SK-N-SH treated with all-trans-retinoic acid at 6 μM for 48 hours (cell line): ENCODE measurements around the gene XRCC4.

Experiments
- ARNTL ChIP-seq: fragments of 450-650 bp; formaldehyde crosslinking; IDR thresholded peaks from 2 replicates; pipeline ENCODE4 v1.5.0; 2020; ENCODE audit warnings: low read depth, mild to moderate bottlenecking, moderate library complexity, borderline replicate concordance
- CSDC2 ChIP-seq: fragments of 250-450 bp; sonication (Bioruptor Pico); IDR thresholded peaks from 2 replicates; pipeline ENCODE4 v1.5.0; 2020; ENCODE audit warnings: mild to moderate bottlenecking, moderate library complexity
- ESRRG ChIP-seq: fragments of 250-450 bp; sonication (Bioruptor Pico); IDR thresholded peaks from 2 replicates; pipeline ENCODE4 v1.6.1; 2021; ENCODE audit warnings: mild to moderate bottlenecking
- GLIS3 ChIP-seq: fragments of 250-450 bp; sonication (Bioruptor Pico); IDR thresholded peaks from 2 replicates; pipeline ENCODE4 v1.5.0; 2020; ENCODE audit warnings: mild to moderate bottlenecking, moderate library complexity
- PATZ1 ChIP-seq: fragments of 250-450 bp; sonication (Bioruptor Pico); IDR thresholded peaks from 2 replicates; pipeline ENCODE4 v1.8.0; 2020; ENCODE audit warnings: mild to moderate bottlenecking, moderate library complexity, borderline replicate concordance
- RARB ChIP-seq: fragments of 250-450 bp; sonication (Bioruptor Pico); IDR thresholded peaks from 2 replicates; pipeline ENCODE4 v1.8.0; 2021; ENCODE audit warnings: mild to moderate bottlenecking, moderate library complexity
- TOX ChIP-seq: fragments of 250-450 bp; sonication (Bioruptor Pico); IDR thresholded peaks from 2 replicates; pipeline ENCODE4 v1.8.0; 2021; ENCODE audit warnings: mild to moderate bottlenecking, moderate library complexity, borderline replicate concordance
- ZC3H10 ChIP-seq: fragments of 250-450 bp; sonication (Bioruptor Pico); IDR thresholded peaks from 2 replicates; pipeline ENCODE4 v1.5.1; 2021; ENCODE audit warnings: mild to moderate bottlenecking, moderate library complexity
- ZFP3 ChIP-seq: fragments of 250-450 bp; sonication (Bioruptor Pico); IDR thresholded peaks from 2 replicates; pipeline ENCODE4 v1.5.0; 2020; ENCODE audit warnings: mild to moderate bottlenecking, moderate library complexity
- ZFP30 ChIP-seq: fragments of 450-650 bp; formaldehyde crosslinking; IDR thresholded peaks from 2 replicates; pipeline ENCODE4 v1.5.0; 2022; ENCODE audit warnings: mild to moderate bottlenecking, moderate library complexity
- ZNF565 ChIP-seq: fragments of 450-650 bp; formaldehyde crosslinking; conservative IDR thresholded peaks from 2 replicates; pipeline ENCODE4 v1.5.0; 2020; ENCODE audit warnings: low read depth, mild to moderate bottlenecking, moderate library complexity
- ZNF70 ChIP-seq: fragments of 450-650 bp; formaldehyde crosslinking; IDR thresholded peaks from 2 replicates; pipeline ENCODE4 v1.5.0; 2020; ENCODE audit warnings: mild to moderate bottlenecking, moderate library complexity
- TF ChIP-seq, protein P1 (sequence below): fragments of 250-450 bp; sonication (Bioruptor Pico); IDR thresholded peaks from 2 replicates; pipeline ENCODE4 v1.5.1; 2021; ENCODE audit warnings: mild to moderate bottlenecking, moderate library complexity
- TF ChIP-seq, protein P2 (sequence below): fragments of 250-450 bp; sonication (Bioruptor Pico); IDR thresholded peaks from 2 replicates; pipeline ENCODE4 v1.5.1; 2020; ENCODE audit warnings: low read depth, mild to moderate bottlenecking, moderate library complexity

DNA sequence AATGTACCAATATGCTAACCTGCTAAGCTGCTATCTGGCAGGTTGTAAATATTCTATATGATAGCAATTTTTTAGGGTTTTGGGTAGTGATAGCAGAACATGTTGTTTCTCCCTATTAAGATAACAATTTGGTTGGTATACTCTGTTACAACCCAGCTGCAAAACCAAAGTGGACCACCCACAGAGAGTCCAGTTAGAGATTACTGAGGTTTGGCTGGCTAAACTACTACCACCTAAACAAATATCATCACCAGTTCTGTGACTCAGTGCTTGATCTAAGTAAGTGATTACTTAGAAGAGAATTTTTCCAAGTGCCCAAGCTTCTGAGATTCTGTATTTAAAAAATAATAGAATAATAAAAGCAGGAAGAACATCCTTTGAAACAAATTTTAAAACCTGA, 72.3 kb downstream of the XRCC4 start:
- TF ChIP-seq GLIS3 (CRISPR knock-in tag) (no peak), ZFP3 (no peak), RARB (CRISPR knock-in tag) (no peak), ZFP30 (CRISPR knock-in tag) (no peak), PATZ1 (CRISPR knock-in tag) (no peak), ARNTL (CRISPR knock-in tag) (no peak), CSDC2 (no peak), TOX (CRISPR knock-in tag) (no peak), ZNF70 (CRISPR knock-in tag) (no peak), ZC3H10 (CRISPR knock-in tag) (no peak), ESRRG (CRISPR knock-in tag) (no peak), ZNF565 (CRISPR knock-in tag) (no peak)
- TF ChIP-seq, protein P1, sequence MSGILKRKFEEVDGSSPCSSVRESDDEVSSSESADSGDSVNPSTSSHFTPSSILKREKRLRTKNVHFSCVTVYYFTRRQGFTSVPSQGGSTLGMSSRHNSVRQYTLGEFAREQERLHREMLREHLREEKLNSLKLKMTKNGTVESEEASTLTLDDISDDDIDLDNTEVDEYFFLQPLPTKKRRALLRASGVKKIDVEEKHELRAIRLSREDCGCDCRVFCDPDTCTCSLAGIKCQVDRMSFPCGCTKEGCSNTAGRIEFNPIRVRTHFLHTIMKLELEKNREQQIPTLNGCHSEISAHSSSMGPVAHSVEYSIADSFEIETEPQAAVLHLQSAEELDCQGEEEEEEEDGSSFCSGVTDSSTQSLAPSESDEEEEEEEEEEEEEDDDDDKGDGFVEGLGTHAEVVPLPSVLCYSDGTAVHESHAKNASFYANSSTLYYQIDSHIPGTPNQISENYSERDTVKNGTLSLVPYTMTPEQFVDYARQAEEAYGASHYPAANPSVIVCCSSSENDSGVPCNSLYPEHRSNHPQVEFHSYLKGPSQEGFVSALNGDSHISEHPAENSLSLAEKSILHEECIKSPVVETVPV (CRISPR knock-in tag), result no peak
- TF ChIP-seq, protein P2, sequence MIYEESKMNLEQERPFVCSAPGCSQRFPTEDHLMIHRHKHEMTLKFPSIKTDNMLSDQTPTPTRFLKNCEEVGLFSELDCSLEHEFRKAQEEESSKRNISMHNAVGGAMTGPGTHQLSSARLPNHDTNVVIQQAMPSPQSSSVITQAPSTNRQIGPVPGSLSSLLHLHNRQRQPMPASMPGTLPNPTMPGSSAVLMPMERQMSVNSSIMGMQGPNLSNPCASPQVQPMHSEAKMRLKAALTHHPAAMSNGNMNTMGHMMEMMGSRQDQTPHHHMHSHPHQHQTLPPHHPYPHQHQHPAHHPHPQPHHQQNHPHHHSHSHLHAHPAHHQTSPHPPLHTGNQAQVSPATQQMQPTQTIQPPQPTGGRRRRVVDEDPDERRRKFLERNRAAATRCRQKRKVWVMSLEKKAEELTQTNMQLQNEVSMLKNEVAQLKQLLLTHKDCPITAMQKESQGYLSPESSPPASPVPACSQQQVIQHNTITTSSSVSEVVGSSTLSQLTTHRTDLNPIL (CRISPR knock-in tag), result no peak
